ENCODE measurements around the gene S100A7A.

Gene S100A7A

GRCh38 chr1:153466908-153467307 lies 50.6 kb downstream of the S100A7A start:
- Mint-ChIP-seq H3K27ac (no peak overlapping the region), H3K36me3 (ENCODE audit: low read depth) (no peaks in the 10 kb centered on the region), H3K9me3 (peaks cover 11% of the 10 kb centered on the region), H3K4me1 (ENCODE audit: low read depth) (peaks cover 16% of the 10 kb centered on the region), H3K27me3 (peaks cover 29% of the 10 kb centered on the region), H3K4me3 (no peak overlapping the region)
- intact Hi-C loops (cut with micrococcal nuclease), result no loop called here

DNA sequence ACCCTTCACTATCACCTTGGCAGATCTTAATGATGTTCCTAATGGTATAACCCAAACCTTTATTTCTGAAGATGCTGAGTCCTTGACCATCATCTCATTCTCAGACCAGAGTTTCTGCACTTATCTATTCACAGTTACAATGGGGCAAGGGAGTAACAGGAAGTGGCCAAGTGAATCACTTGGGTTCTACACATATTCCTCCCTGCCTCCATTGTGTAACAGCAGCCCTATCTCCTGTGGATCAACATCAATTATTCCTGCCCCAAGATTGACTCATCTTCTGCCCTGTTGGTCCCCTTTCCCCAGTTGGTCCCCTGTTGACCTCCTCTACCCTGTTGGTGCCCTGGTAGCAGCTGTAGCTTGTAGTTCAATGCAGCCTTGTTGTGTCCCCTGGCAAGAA lies 54.4 kb downstream of the S100A7A start:
- intact Hi-C loops (cut with micrococcal nuclease), result no loop called here
- peaks cover 26% of the 10 kb centered on the region for H3K9me3 Mint-ChIP-seq
- no peaks in the 10 kb centered on the region for H3K36me3 Mint-ChIP-seq (ENCODE audit: low read depth)
- H3K4me3 Mint-ChIP-seq, result no peak overlapping the region
- no peak overlapping the region for H3K27ac Mint-ChIP-seq
- H3K27me3 Mint-ChIP-seq, result peaks cover 16% of the 10 kb centered on the region
- H3K4me1 Mint-ChIP-seq (ENCODE audit: low read depth), result peaks cover 8% of the 10 kb centered on the region

Data from dendritic cell treated with granulocyte-macrophage colony-stimulating factor and Interleukin-4, amounts not matched to agents 40 ng/mL and 50 ng/mL, for 4 days (primary cell).